ENCODE results near the gene NEXN. TPM values are rescaled to one million over a fixed set of nuclear protein-coding genes. Genes with fewer than 3 reads are reported as not detected.
A peak's percentile ranks its signal among the peaks of the same experiment; 100 is the strongest.

The NEXN gene
- polyA plus RNA-seq, 3 donors: 0.31 to 3.5 (median 3.0) TPM

DNA sequence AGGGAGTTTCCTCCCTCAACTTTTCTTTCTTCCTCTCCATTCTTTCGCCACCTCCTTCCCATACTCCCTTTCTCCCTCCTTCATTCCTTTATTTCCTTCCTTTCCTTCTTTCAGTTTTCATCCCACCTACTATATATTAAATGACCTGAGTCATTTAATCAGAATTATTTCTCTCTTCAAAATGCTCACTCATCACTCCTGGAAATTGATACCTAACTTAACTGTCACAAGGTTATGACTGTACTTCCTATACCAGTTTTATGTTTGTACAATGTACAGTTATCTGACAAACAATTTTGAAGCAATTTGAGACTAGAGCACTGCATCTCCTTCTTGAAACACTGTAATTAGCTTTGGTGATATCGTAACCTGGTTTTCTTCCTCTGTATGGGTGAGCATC lies 41.4 kb downstream of the NEXN start:
- Histone ChIP-seq H3K79me2 (ENCODE audit: insufficient read depth, low read length) (peaks cover 12% of the 10 kb centered on the region), H3K4me2 (replicated peaks; ENCODE audit: extremely low read depth, low read length, poor library complexity, severe bottlenecking) (no peak overlapping the region), H3K4me1 (ENCODE audit: control insufficient read depth in 1 of 2, insufficient read depth in 2 of 2, low read length in 2 of 2) (peaks cover 11 to 15% of the 10 kb centered on the region in 2 donors), H3K9me3 (replicated peaks in 1 of 2; ENCODE audit: control insufficient read depth in 1 of 2, insufficient read depth in 1 of 2, low read length in 2 of 2) (no peaks in the 10 kb centered on the region), H4K20me1 (ENCODE audit: insufficient read depth, low read length) (no peaks in the 10 kb centered on the region), H3K9ac (ENCODE audit: insufficient read depth, low read length, poor library complexity, severe bottlenecking) (no peak overlapping the region), H3K27me3 (ENCODE audit: control insufficient read depth in 2 of 2, insufficient read depth in 2 of 2, low read length in 2 of 2) (no peaks in the 10 kb centered on the region), H3K36me3 (replicated peaks in 1 of 2; ENCODE audit: control insufficient read depth in 1 of 2, insufficient read depth in 2 of 2, low read length in 2 of 2) (peaks cover 0 to 18% of the 10 kb centered on the region in 2 donors), H3K27ac (ENCODE audit: low read depth in 1 of 2, low read length in 2 of 2) (no peak overlapping the region), H3K4me3 (replicated peaks in 1 of 3; ENCODE audit: low read depth in 2 of 3, low read length in 3 of 3) (no peak overlapping the region), H2AFZ (ENCODE audit: insufficient read depth, low read depth, low read length, poor library complexity, severe bottlenecking) (no peak overlapping the region)
- 100% methylated on average over 1 of the region's 2 CpGs for WGBS (ENCODE audit: insufficient coverage)
- Mint-ChIP-seq H3K4me3 (no peak overlapping the region), H3K27me3 (ENCODE audit: low read depth in 3 of 3) (peaks cover 0 to 1% (median 0%) of the 10 kb centered on the region in 3 donors), H3K27ac (peak overlapping the region in 3 of 7 donors; percentile 28 to 63 (median 28)), H3K4me1 (peaks cover 20% of the 10 kb centered on the region), H3K36me3 (peaks cover 14 to 28% of the 10 kb centered on the region in 2 donors), H3K9me3 (no peaks in the 10 kb centered on the region)
- no peak for TF ChIP-seq CTCF (IDR thresholded peaks at IDR 0.05)
- intact Hi-C loops (cut with micrococcal nuclease): no loop called here
- DNase-seq: no peak

GRCh38 chr1:77938651-77939050 lies 50.2 kb downstream of the NEXN start:
- no peaks in the 10 kb centered on the region for H3K9me3 ChIP-seq (replicated peaks in 1 of 2; ENCODE audit: control insufficient read depth in 1 of 2, insufficient read depth in 1 of 2, low read length in 2 of 2)
- no peak for TF ChIP-seq CTCF (IDR thresholded peaks at IDR 0.05)

More at GRCh38 chr1:77938651-77939050, 50.2 kb downstream of the NEXN start:
- H3K79me2 ChIP-seq (ENCODE audit: insufficient read depth, low read length): no peaks in the 10 kb centered on the region
- H3K27me3 ChIP-seq (ENCODE audit: control insufficient read depth in 2 of 2, insufficient read depth in 2 of 2, low read length in 2 of 2): no peaks in the 10 kb centered on the region
- no peak overlapping the region for H3K27ac ChIP-seq (ENCODE audit: low read depth in 1 of 2, low read length in 2 of 2)
- no peak overlapping the region for H2AFZ ChIP-seq (ENCODE audit: insufficient read depth, low read depth, low read length, poor library complexity, severe bottlenecking)
- Mint-ChIP-seq H3K4me1 (peaks cover 3% of the 10 kb centered on the region), H3K27me3 (ENCODE audit: low read depth in 3 of 3) (no peaks in the 10 kb centered on the region), H3K9me3 (no peaks in the 10 kb centered on the region), H3K36me3 (peaks cover 17 to 38% of the 10 kb centered on the region in 2 donors), H3K4me3 (no peak overlapping the region), H3K27ac (peak overlapping the region in 1 of 7 donors; percentile 75)
- intact Hi-C loops (cut with micrococcal nuclease): no loop called here
- no peak for DNase-seq
- no peak overlapping the region for H3K4me3 ChIP-seq (replicated peaks in 1 of 3; ENCODE audit: low read depth in 2 of 3, low read length in 3 of 3)
- no peaks in the 10 kb centered on the region for H3K4me1 ChIP-seq (ENCODE audit: control insufficient read depth in 1 of 2, insufficient read depth in 2 of 2, low read length in 2 of 2)
- peaks cover 7% of the 10 kb centered on the region for H4K20me1 ChIP-seq (ENCODE audit: insufficient read depth, low read length)
- no peak overlapping the region for H3K9ac ChIP-seq (ENCODE audit: insufficient read depth, low read length, poor library complexity, severe bottlenecking)
- peaks cover 5 to 52% of the 10 kb centered on the region in 2 donors for H3K36me3 ChIP-seq (replicated peaks in 1 of 2; ENCODE audit: control insufficient read depth in 1 of 2, insufficient read depth in 2 of 2, low read length in 2 of 2)
- no peak overlapping the region for H3K4me2 ChIP-seq (replicated peaks; ENCODE audit: extremely low read depth, low read length, poor library complexity, severe bottlenecking)

All from CD14-positive monocyte (primary cell).